ENCODE results near the gene RALGPS1.
A peak's percentile ranks its signal among the peaks of the same experiment; 100 is the strongest.

The RALGPS1 gene

GRCh38 chr9:127189628-127190027 is 275.0 kb downstream of the RALGPS1 start:
- DNase-seq (ENCODE audit: low read depth) = no peak

GRCh38 chr9:127192744-127193143 is 278.2 kb downstream of the RALGPS1 start:
- no peak for DNase-seq (ENCODE audit: low read depth)

GRCh38 chr9:127193483-127193882 is 278.9 kb downstream of the RALGPS1 start:
- DNase-seq (ENCODE audit: low read depth) = no peak

- peak; percentile 65 for DNase-seq (ENCODE audit: low read depth)
These were observed 280.5 kb downstream of the RALGPS1 start for GRCh38 chr9:127194881-127195713.

GRCh38 chr9:127195976-127196825 is 281.6 kb downstream of the RALGPS1 start:
- DNase-seq (ENCODE audit: low read depth) = no peak

GRCh38 chr9:127196826-127197145 is 282.2 kb downstream of the RALGPS1 start:
- no peak for DNase-seq (ENCODE audit: low read depth)

GRCh38 chr9:127197186-127197860 is 282.7 kb downstream of the RALGPS1 start:
- no peak for DNase-seq (ENCODE audit: low read depth)

GRCh38 chr9:127197861-127198430 is 283.4 kb downstream of the RALGPS1 start:
- DNase-seq (ENCODE audit: low read depth) = no peak

- DNase-seq (ENCODE audit: low read depth) = no peak
These were observed 284.0 kb downstream of the RALGPS1 start for GRCh38 chr9:127198587-127198986.

GRCh38 chr9:127199001-127199791 is 284.6 kb downstream of the RALGPS1 start:
- peak; percentile 30 for DNase-seq (ENCODE audit: low read depth)

- DNase-seq (ENCODE audit: low read depth) = no peak
These were observed 285.7 kb downstream of the RALGPS1 start for GRCh38 chr9:127200106-127200862.

- no peak for DNase-seq (ENCODE audit: low read depth)
These were observed 286.5 kb downstream of the RALGPS1 start for GRCh38 chr9:127201071-127201541.

- DNase-seq (ENCODE audit: low read depth) = no peak
These were observed 287.1 kb downstream of the RALGPS1 start for GRCh38 chr9:127201731-127202130.

- DNase-seq (ENCODE audit: low read depth) = no peak
These were observed 288.0 kb downstream of the RALGPS1 start for GRCh38 chr9:127202461-127203169.

GRCh38 chr9:127203681-127204327 is 289.2 kb downstream of the RALGPS1 start:
- no peak for DNase-seq (ENCODE audit: low read depth)

- no peak for DNase-seq (ENCODE audit: low read depth)
These were observed 290.3 kb downstream of the RALGPS1 start for GRCh38 chr9:127204771-127205470.

GRCh38 chr9:127205952-127206351 is 291.4 kb downstream of the RALGPS1 start:
- no peak for DNase-seq (ENCODE audit: low read depth)

- DNase-seq (ENCODE audit: low read depth) = no peak
These were observed 292.1 kb downstream of the RALGPS1 start for GRCh38 chr9:127206666-127207065.

Data from HS-27A (cell line).